ENCODE results near the gene SNCAIP.
"Not testable (repeated sequence)": the region's sequence is repeated elsewhere in the genome, so short reads cannot be mapped to it uniquely, and the experiment has no call there.

SNCAIP gene

DNA sequence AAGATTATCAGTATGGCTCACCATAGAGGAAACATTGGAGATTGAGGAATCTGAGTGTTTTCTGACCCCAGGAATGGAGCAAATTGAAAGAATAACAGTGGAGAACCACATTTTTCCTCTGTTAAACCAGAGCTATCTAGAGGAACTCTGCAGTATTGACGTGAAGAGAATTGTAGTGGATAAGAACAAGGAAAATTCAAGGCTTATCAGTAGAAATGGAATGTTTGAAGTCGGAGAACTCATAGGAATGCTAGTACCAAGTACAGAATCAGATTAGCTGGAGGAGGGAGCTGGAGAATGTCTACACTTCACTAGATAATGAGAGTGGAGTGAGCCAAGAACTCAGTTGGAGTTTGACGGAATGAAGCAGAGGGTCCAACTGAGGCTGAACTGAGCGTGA is 50.3 kb downstream of the SNCAIP start:
- no peak for DNase-seq

- no peak for DNase-seq
These were observed 51.6 kb downstream of the SNCAIP start for GRCh38 chr5:122363623-122364022.

GRCh38 chr5:122366501-122366900 is 54.5 kb downstream of the SNCAIP start:
- DNase-seq = no peak

DNA sequence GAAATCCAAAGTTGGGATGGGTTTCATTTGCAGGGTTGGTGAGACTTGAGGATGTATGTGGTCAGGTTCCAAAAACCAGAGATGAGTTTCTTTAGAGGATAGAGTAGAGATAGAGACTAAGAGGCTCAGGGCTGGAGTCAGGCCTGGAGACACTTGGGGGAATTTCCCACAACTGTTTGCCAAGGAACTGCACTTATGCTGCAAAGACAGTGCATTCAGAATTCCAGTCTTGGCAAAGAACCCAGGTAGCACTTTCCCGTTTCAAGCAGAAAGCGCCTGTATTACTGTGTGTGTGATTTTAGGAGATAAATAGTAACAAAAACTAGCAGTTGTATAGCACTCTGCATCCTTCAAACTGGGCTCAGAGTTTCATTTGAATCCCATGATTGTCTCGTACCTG is 55.4 kb downstream of the SNCAIP start:
- DNase-seq = no peak

DNA sequence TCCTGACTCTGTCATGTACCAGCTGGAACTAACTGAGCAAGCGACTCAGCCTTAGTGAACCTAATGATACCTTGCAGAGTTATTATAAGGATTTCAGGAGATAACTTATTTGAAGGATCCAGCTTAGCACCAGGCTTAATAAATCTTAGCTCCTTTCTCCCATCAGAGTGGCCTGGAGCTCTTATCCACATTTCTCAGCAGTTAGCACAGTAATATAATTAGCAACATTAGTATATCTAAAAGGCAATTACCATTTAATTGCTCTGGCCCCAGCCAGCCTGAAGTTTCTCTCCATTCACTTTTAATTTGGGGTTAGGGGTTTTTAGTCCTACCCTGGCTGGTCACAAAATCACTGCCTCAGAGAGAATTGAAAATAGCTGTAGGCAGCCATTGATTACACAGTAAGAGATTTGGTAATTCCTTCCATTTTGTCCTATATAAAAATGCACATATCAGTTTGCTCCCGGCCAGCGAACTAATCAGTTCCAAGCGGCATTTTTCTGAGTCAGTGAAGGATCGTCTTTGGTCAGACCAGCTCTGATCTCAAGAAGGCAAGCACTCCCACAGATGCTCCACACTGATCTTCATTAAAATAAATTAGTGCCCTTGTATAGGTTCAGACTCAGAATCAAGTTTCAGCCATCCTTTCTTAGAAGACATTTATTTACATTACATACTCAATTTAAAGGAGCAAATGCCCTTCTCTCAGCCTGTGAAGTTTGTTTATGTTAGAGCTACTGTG is 56.6 kb downstream of the SNCAIP start:
- DNase-seq = no peak

DNA sequence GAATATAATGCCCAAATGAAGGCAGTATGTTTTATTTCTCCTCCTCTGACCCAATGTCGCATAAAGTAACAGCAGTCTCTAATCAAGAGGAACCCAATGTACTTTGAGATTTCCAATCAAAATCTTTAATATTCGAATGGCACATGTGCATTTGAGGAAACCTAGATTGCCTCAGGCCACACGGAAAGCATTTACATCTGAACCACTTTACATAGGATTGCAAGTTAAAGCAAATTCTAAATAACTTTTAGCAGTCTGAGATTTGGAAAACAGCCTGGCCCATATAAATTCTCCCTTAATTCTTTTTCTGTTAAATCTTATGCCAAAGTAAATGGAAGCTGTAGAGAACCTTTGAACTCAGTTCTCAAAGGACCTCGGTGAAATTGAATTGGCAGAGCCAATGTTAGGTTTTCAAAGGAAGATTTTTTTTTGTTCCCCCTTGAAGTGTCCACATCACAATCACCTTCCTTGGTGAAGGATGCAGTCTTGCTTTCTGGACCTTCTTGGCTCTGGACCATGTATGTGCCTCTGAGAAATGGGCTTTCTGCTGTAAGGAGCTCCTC is 57.3 kb downstream of the SNCAIP start:
- no peak for DNase-seq

- DNase-seq = no peak
These were observed 59.6 kb downstream of the SNCAIP start for GRCh38 chr5:122371511-122372151.

DNA sequence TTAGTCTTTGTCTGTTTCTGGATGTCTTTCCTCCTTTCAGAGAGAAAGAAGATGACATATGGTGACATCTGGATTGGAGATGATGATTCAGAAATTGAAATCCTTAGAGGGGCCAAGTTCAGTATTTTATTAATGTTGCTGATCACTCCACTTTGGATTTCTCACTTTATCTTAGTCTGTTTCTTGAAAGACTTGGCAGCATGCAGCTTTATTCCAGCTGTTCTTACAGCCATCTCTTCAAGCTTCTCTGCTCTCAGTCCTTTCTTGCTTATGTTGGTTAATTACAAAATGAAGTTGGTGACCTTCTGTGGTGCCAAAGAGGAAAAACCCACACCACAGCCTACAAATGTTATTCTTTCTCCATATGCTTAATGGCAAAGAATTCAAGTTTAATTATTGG is 62.1 kb downstream of the SNCAIP start:
- DNase-seq = no peak

DNA sequence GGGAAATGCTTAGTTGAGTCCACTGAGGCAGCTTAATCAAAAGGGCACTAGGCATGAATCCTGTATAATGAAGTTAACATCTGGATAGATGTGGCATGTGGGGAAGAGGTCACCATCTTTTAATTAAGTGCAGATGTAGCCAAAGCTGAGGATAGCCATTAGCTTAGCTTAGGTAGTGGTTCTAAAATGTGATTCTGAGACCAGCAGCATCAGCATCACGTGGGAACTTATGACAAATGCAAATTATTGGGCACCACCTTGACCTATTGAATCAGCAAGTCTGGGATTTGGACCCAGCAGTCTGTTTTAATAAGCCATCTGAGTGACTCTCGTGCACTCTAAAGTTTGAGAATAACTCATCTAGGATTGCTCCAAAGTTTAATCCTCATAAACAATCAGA is 63.8 kb downstream of the SNCAIP start:
- no peak for DNase-seq

- DNase-seq = no peak
These were observed 64.2 kb downstream of the SNCAIP start for GRCh38 chr5:122376250-122376649.

GRCh38 chr5:122377026-122377425 is 65.0 kb downstream of the SNCAIP start:
- DNase-seq = peak; percentile 1

- not testable (repeated sequence) for DNase-seq
These were observed 70.9 kb downstream of the SNCAIP start for GRCh38 chr5:122382938-122383337.

GRCh38 chr5:122384739-122385235 is 72.8 kb downstream of the SNCAIP start:
- no peak for DNase-seq

DNA sequence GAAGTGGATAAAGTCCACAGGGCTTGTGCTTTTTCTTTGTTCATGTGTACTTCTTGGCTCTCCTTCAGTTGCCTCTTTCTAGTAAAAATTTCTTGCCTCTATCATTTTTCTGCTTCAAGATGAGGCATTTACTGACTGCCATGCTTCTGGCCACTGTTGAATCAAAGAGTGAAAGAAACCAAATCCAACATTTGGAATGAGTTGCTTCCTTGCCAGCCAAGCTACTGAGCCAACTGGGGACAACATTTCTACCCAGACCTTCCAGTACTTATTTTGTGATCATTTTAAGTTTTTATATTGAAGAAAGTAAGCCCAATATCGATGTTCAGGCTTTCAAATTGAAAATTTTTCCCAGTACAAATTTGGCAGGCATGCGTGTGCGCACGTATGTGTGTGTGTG is 73.2 kb downstream of the SNCAIP start:
- no peak for DNase-seq

- no peak for DNase-seq
These were observed 73.8 kb downstream of the SNCAIP start for GRCh38 chr5:122385808-122386207.

DNA sequence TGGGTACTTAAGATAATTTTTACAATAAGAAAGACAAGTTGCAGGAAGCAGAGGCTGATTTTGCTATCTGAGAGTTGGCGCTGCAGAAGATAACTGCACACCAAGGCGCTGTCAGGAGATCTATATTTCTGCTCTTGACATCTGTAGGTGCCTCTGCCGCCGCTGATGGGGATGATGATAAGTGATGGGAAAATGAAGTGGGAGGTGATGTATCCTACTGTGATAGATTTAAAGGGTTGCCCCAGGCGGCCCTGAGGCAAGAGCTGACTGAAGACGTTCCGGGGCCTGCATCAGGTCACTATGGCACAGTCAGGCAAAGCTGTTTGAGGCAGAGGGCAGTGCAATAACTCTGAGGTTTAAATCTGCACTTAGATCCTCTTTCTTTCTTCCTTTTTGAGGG is 78.1 kb downstream of the SNCAIP start:
- no peak for DNase-seq

GRCh38 chr5:122390694-122391093 is 78.7 kb downstream of the SNCAIP start:
- DNase-seq = no peak

DNA sequence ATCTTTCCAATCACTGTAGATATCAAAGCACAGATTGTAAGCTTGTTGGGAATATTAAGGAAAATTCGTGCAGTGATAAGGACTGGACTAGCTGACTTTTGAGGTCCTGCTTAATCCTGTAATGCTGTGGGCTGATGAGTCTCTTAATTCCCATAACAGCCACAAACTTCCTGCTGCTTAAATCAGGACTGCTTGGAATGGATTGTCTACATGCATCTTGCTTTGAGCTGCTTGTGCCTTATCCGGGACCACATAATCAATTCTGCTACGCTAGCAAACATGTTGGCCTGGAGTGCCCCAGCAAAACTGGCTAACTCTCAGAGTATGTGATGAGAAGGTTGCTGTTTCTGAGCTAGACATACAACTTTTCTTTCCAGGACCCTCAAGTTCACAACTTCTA is 79.6 kb downstream of the SNCAIP start:
- DNase-seq = no peak

- no peak for DNase-seq
These were observed 80.2 kb downstream of the SNCAIP start for GRCh38 chr5:122392224-122392623.

DNA sequence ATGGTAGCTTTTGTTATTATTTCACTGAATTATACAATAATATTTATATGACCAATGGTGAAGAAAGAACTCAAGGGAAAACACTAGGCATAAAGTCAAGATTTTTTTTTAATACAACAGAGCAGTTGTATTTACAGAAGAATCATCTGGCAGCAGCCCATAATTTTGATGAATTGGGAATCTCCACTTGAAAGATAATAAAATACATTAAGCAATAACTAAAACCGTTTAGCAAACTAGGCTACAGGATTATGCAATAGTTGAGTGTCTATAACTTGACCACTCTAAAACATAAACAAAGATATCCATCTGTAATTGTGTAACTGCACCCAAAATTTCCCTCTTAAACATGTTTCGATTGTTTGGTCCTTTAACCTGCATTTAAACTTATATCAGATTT is 80.8 kb downstream of the SNCAIP start:
- peak; percentile 14 for DNase-seq

- DNase-seq = no peak
These were observed 82.4 kb downstream of the SNCAIP start for GRCh38 chr5:122394284-122394930.

GRCh38 chr5:122398016-122398415 is 86.0 kb downstream of the SNCAIP start:
- DNase-seq = peak; percentile 23

GRCh38 chr5:122400341-122400740 is 88.3 kb downstream of the SNCAIP start:
- DNase-seq = peak; percentile 59

- DNase-seq = no peak
These were observed 88.9 kb downstream of the SNCAIP start for GRCh38 chr5:122400938-122401337.

Data from OCI-M1 (cell line).